Activated T-cell treated with anti-CD3 and anti-CD28 coated beads, Interleukin-2, amount 50 U/mL, for 1 hour (primary cell): ENCODE results near the gene MRM1.
A peak's percentile ranks its signal among the peaks of the same experiment; 100 is the strongest.

Source experiments
- DNase-seq: peaks from one replicate; pipeline ENCODE4 v3.0.0-alpha.2; 2020

The MRM1 gene

GRCh38 chr17:36632916-36633771 lies 31.8 kb downstream of the MRM1 start:
- DNase-seq = no peak

- DNase-seq = no peak
Measured at GRCh38 chr17:36640346-36640745, 39.0 kb downstream of the MRM1 start.

DNA sequence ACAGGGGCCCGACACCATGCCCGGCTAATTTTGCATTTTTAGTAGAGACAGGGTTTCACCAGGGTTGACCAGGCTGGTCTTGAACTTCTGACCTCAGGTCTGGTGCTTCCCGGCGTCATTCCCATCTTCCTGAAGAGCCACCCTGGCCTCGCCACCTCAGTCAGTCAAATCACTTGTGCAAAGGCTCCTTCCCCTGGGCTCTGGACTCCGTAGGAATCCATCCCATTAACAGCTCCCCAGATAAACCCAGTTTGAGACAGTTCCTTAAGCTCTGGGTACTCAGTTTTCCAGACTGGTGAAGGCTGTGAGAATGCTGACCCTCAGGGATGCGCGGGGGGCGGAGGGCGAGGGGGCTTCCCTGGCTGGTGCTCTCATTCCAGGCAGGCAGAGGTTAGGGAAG lies 39.5 kb downstream of the MRM1 start:
- no peak for DNase-seq

GRCh38 chr17:36641331-36641876 lies 40.0 kb downstream of the MRM1 start:
- DNase-seq = no peak

DNA sequence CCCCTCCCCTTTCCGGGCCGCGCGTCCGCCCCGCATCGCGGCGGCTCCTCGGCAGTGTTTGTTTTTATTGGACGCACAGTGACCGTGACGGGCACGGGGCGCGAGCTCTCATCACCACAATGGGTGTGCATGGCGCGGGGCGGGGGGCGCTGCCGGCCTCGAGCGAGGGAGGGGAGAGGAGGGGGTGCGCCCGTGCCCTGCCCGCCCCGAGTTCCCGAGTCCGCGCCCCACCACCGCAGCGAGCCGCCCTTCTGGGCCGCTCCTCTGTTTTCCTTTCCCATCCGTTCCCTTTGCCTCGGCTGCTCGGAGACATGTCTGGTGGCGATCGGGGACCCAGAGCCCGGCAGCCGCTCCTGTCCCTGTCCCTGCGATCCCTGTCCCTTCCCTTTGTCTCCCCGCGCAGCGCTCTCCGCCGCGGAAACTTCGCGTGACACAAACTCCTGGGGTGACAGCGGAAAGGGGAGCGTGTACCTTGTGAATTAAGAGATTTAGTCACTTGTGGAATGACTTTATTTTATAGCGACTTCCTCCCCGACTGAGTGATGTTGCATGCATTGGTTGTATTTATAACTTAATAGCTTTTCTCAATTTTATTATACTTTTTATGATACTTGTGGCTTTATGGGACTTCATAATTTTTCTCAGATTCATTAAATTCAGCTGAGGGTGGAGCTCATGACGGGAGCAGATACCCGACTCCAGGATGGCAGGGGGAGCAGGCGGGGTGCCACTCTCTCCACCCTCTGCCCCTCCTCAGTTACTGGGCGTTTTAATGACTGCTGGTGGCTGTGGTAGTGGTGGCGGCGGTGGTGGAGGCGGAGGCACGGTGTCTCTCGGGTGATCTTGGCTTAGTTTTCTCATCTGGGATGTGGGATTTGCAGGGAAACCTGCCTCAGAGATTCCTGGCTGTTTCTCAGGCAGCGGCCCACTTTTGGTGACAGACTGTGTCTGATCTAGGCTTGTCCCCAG lies 40.8 kb downstream of the MRM1 start:
- DNase-seq = no peak

DNA sequence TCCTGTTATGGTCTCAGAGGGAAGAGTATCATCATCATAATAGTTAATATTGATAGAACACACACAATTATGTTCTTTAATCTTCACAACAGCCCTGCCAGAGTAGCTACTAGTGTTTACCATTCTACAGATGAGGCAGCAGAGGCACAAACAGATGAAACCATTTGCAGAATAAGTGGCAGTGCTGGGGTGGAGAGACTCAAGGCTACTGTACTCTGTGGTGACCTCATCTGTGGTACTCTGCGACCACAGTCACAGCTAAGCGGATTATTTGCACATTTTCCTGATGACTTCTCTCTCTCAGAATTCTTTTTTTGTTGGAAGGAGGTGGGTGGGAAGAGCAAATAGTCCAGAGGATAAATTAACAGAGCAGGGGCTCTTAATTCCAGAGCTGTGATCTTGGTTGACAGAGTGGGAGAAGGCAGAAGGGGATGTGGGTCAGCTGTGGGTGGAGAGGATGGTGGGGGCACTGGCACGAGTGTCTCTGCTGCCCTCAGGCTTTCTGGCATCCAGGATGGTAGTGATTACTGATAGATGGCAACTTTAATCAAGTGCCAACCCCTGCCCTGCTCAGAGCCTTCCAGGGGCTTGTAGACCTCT lies 41.8 kb downstream of the MRM1 start:
- no peak for DNase-seq

DNA sequence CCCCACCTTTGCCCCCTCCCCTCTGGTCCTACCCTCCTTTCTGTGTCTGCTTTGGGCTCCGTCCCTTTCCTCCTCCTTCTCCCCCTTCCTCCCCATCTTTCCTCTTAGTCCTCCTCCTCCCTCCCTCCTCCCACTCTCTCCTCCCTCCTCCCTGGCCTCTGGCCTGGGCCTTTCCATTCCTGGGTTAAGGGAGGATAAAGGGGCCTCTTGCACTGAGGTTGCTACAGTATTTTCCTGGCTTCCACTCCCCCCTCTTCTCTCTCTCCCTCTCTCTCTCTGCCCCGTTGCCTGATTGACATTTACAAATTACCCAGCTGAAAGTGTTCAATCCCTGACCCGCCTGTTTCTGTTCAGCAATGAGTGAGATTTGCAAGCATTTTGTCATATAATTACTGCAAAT lies 44.0 kb downstream of the MRM1 start:
- no peak for DNase-seq

GRCh38 chr17:36647636-36648035 lies 46.3 kb downstream of the MRM1 start:
- no peak for DNase-seq

DNA sequence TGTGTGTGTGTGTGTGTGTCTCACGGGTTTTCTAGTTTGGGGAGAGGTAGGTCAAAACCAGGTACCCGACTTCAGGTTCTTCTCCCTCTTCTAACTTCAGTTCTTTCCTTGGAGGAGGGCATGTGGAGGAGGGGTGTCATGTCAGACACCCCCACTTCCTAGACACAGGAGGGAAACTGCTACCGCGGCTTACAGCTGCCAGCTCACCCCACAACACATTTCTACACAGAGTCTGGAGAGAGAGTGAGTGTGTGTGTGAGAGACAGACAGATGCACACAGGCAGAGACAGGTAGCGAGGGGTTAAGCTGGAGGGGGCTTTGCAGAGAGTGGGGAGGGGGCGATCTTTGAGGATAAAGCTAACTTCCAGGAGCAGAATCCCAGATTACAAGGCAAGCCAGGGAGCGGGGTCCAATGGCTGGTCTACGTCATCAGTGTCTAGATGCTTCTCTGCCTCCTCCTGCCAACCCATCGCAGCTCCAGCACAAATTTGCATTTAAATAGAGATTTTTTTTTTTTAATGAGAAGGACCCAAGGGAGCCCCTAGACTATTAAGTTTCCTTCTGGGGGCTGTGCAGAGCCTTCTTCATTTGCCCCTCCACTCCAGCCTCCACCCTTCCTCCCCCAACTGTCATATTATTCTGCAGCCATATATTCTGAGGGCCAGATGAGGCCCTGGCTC lies 48.9 kb downstream of the MRM1 start:
- DNase-seq = no peak

GRCh38 chr17:36653374-36653773 lies 52.0 kb downstream of the MRM1 start:
- DNase-seq = no peak

DNA sequence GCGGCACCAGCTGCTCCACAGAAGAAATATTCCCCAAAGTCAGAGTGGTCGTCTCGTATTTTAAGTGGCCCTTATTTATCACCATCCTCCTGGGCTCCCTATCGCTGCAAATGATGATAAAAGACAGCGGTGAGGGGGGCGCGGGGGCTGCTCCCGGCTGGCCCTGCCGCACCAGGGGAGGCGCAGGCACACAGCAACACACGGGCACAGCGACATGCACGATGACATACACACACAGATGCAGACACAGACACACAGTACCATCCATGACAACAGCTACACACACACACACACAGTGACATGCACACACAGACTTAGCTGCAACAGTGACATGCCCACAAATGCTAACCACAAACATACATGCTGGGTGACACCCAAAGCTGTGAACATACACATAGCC lies 52.5 kb downstream of the MRM1 start:
- no peak for DNase-seq

- DNase-seq = no peak
Measured at GRCh38 chr17:36655726-36656125, 54.3 kb downstream of the MRM1 start.

DNA sequence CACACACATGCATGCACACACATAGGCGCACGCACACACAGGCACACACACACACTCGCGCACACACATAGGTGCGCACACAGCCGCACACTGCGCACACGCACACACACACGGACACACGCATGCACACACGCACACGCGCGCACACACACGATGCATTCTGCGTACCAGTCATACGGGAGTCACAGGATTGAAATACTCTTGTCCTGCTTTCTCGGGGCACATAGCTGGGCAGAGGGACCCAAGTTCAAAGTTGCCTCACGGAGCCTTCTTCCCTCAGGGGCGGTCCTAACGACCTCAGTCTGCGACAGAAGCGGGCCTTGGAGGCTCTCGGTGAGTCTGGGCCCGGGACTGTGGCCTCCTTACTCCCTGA lies 56.0 kb downstream of the MRM1 start:
- no peak for DNase-seq

GRCh38 chr17:36657763-36658490 lies 56.5 kb downstream of the MRM1 start:
- DNase-seq = peak; percentile 24
